ENCODE measurements around the gene PROX1. TPM values are rescaled to one million over a fixed set of nuclear protein-coding genes. Genes with fewer than 3 reads are reported as not detected.

The PROX1 gene
- total and polyA plus RNA-seq, 9 of the 15 experiments (the other 6 are each of a cell fraction or from before 2014, with no cell fraction given) = 0.14 to 0.22 TPM; not detected in 7

- Histone ChIP-seq H3K4me3 (no peak overlapping the region), H4K20me1 (replicated peaks; ENCODE audit: control insufficient read depth, insufficient read depth, low read length) (no peaks in the 10 kb centered on the region), H3K27ac (ENCODE audit: extremely low read depth, low read depth, low read length) (no peak overlapping the region), H3K9me3 (replicated peaks; ENCODE audit: control insufficient read depth, insufficient read depth, low read depth, low read length) (no peaks in the 10 kb centered on the region), H3K27me3 (ENCODE audit: control insufficient read depth in 2 of 2, insufficient read depth in 2 of 2, low read length in 2 of 2) (peaks cover 9 to 14% of the 10 kb centered on the region in 2 experiments), H3K4me1 (replicated peaks in 1 of 2; ENCODE audit: control insufficient read depth in 2 of 2, insufficient read depth in 2 of 2, low read length in 2 of 2) (no peaks in the 10 kb centered on the region), H3K9me1 (ENCODE audit: control insufficient read depth, insufficient read depth, low read length) (no peaks in the 10 kb centered on the region), H3K9ac (ENCODE audit: insufficient read depth in 1 of 2, low read depth in 2 of 2, low read length in 2 of 2) (no peak overlapping the region), H2AFZ (ENCODE audit: low read depth, low read length) (no peak overlapping the region), H3K36me3 (ENCODE audit: control insufficient read depth, insufficient read depth, low read length) (no peaks in the 10 kb centered on the region), H3K79me2 (ENCODE audit: control insufficient read depth, insufficient read depth, low read length) (no peaks in the 10 kb centered on the region), H3K4me2 (ENCODE audit: insufficient read depth, low read length) (no peak overlapping the region)
- 5% methylated on average over 2 of the region's 2 CpGs for WGBS (ENCODE audit: insufficient coverage, low coverage, missing lambda C conversion rate)
- ChIA-PET POLR2A (interaction anchor here (0.6 kb wide), 1 partner anchor 30 kb away, joined by 3 read pairs; no protein-coding TSS in a partner anchor), CTCF (ENCODE audit: low intra/inter-chr PET ratio) (no interaction called here)
- FAIRE-seq (no peak), ATAC-seq (no peak), DNase-seq (ENCODE audit: extremely low read depth in 1 of 4, low spot score in 3 of 4) (no peak)
- no TSS peak for BruUV-seq (replicated peaks)
- in situ Hi-C loops (cut with MboI) (no loop called here), intact Hi-C loops (cut with micrococcal nuclease) (no loop called here)
- TF ChIP-seq SUPT5H (IDR thresholded peaks at IDR 0.05) (no peak), DLX4 (CRISPR knock-in tag; IDR thresholded peaks at IDR 0.05) (no peak), ZNF512 (tag; IDR thresholded peaks at IDR 0.05) (no peak), FOSL1 (tag; conservative IDR thresholded peaks at IDR 0.05) (no peak), TAL1 (IDR thresholded peaks at IDR 0.05) (no peak), HMG20B (CRISPR knock-in tag; IDR thresholded peaks at IDR 0.05) (no peak), PCBP1 (IDR thresholded peaks at IDR 0.05; ENCODE audit: low read depth, low read length, poor library complexity, severe bottlenecking) (no peak), ARID3A (IDR thresholded peaks at IDR 0.05; ENCODE audit: borderline replicate concordance, low read depth, low read length) (no peak), NR2C1 (IDR thresholded peaks at IDR 0.05) (no peak), NR2C1 (tag; IDR thresholded peaks at IDR 0.05) (no peak), ZFP30 (CRISPR knock-in tag; IDR thresholded peaks at IDR 0.05; ENCODE audit: borderline replicate concordance) (no peak), TFE3 (CRISPR knock-in tag; IDR thresholded peaks at IDR 0.05) (no peak), NFE2L1 (tag; IDR thresholded peaks at IDR 0.05; ENCODE audit: borderline replicate concordance, low read depth) (no peak), HDGF (IDR thresholded peaks at IDR 0.05) (no peak), PHF20 (IDR thresholded peaks at IDR 0.05; ENCODE audit: partially characterized antibody) (no peak), ZBTB12 (CRISPR knock-in tag; IDR thresholded peaks at IDR 0.05) (no peak)
Measured at GRCh38 chr1:214022810-214023425, 35.1 kb downstream of the PROX1 start.

Measured in K562 (cell line).